IMR-90 (cell line): ENCODE data around the gene TSPAN17. TPM values are rescaled to one million over a fixed set of nuclear protein-coding genes. Genes with fewer than 3 reads are reported as not detected.

Experiments
- ATAC-seq: fragments of 200-7000 bp; cut with Tn5 transposase; 2 replicates; pipeline ENCODE4 v1.9.1; 2020; ENCODE audit warnings: low read depth, mild to moderate bottlenecking, moderate library complexity
- BruUV-seq: library from RNA; stranded (reverse); fragments of 400-500 nt; replicated peaks from 2 replicates; lab custom pipeline; 2021; lab: Mats Ljungman, UMichigan
- CTCF ChIA-PET: fragments of 300-600 bp; formaldehyde crosslinking; extraction: SDS; loops from one replicate; lab custom pipeline; 2021; ENCODE audit warnings: antibody characterized with exemption; lab: Yijun Ruan, JAX
- POLR2A ChIA-PET: fragments of 300-600 bp; sonication (Branson Sonifier 250); formaldehyde crosslinking; loops from one replicate; lab custom pipeline; 2022; ENCODE audit warnings: antibody characterized with exemption; ENCODE audit not compliant: unreplicated experiment; lab: Charles Lee
- DNase-seq: peaks from one replicate; pipeline ENCODE4 v3.0.0; 2013
- H2AFZ ChIP-seq: replicated peaks from 2 replicates; pipeline ENCODE3; 2013; ENCODE audit warnings: low read length, mild to moderate bottlenecking; ENCODE audit not compliant: poor library complexity
- H2AK5ac ChIP-seq: 2 replicates; pipeline ENCODE4 v1.6.1; 2013; ENCODE audit warnings: low read depth, low read length, inconsistent platforms
- H2AK9ac ChIP-seq: replicated peaks from 2 replicates; pipeline ENCODE3; 2013; ENCODE audit warnings: mild to moderate bottlenecking, low read depth, low read length, moderate library complexity; ENCODE audit not compliant: poor library complexity
- H2BK120ac ChIP-seq: 2 replicates; pipeline ENCODE4 v1.6.1; 2013; ENCODE audit warnings: low read depth, low read length, inconsistent platforms
- H2BK15ac ChIP-seq: 3 replicates; pipeline ENCODE4 v1.6.1; 2013; ENCODE audit warnings: low read depth, low read length, inconsistent platforms
- H2BK20ac ChIP-seq: 2 replicates; pipeline ENCODE4 v1.6.1; 2013; ENCODE audit warnings: low read depth, mild to moderate bottlenecking, inconsistent platforms, low read length, moderate library complexity
- H2BK5ac ChIP-seq: 2 replicates; pipeline ENCODE4 v1.6.1; 2013; ENCODE audit warnings: mild to moderate bottlenecking, low read depth, low read length, inconsistent platforms; ENCODE audit not compliant: poor library complexity, severe bottlenecking
- H3K14ac ChIP-seq: replicated peaks from 2 replicates; pipeline ENCODE4 v1.6.1; 2013; ENCODE audit warnings: low read depth, low read length, inconsistent platforms
- H3K18ac ChIP-seq: 2 replicates; pipeline ENCODE4 v1.6.1; 2013; ENCODE audit warnings: low read depth, low read length, control low read depth
- H3K23ac ChIP-seq: 2 replicates; pipeline ENCODE4 v1.6.1; 2013; ENCODE audit warnings: low read depth, low read length, inconsistent platforms
- H3K27ac ChIP-seq: 2 replicates; pipeline ENCODE4 v1.5.1; 2013; ENCODE audit warnings: mild to moderate bottlenecking, control low read depth, low read length; ENCODE audit not compliant: insufficient read depth
- H3K27me3 ChIP-seq: 2 replicates; pipeline ENCODE4 v1.6.1; 2013; ENCODE audit warnings: low read length; ENCODE audit not compliant: control insufficient read depth, insufficient read depth
- H3K36me3 ChIP-seq: 2 replicates; pipeline ENCODE4 v1.6.1; 2013; ENCODE audit warnings: low read length, mixed read lengths; ENCODE audit not compliant: control insufficient read depth, insufficient read depth
- H3K4ac ChIP-seq: 2 replicates; pipeline ENCODE4 v1.6.1; 2013; ENCODE audit warnings: low read depth, low read length, inconsistent platforms
- H3K4me1 ChIP-seq: 2 replicates; pipeline ENCODE4 v1.6.1; 2013; ENCODE audit warnings: low read length, mixed read lengths; ENCODE audit not compliant: control insufficient read depth, insufficient read depth
- H3K4me2 ChIP-seq: 2 replicates; pipeline ENCODE4 v1.6.1; 2013; ENCODE audit warnings: low read depth, mild to moderate bottlenecking, control low read depth, low read length, moderate library complexity
- H3K4me3 ChIP-seq: 2 replicates; pipeline ENCODE4 v1.5.1; 2013; ENCODE audit warnings: low read depth, mild to moderate bottlenecking, control low read depth, low read length, moderate library complexity; ENCODE audit not compliant: insufficient read depth
- H3K56ac ChIP-seq: 2 replicates; pipeline ENCODE4 v1.6.1; 2013; ENCODE audit warnings: low read length, inconsistent platforms; ENCODE audit not compliant: insufficient read depth; ENCODE audit errors: extremely low read depth
- H3K79me1 ChIP-seq, 2 experiments: 2 replicates each; pipeline ENCODE4 v1.6.1; 2013; ENCODE audit warnings: low read length in 2 of 2, inconsistent platforms in 1 of 2, low read depth in 1 of 2
- H3K9ac ChIP-seq: 2 replicates; pipeline ENCODE4 v1.6.1; 2013; ENCODE audit warnings: low read depth, low read length, control low read depth
- H3K9me1 ChIP-seq: 2 replicates; pipeline ENCODE4 v1.6.1; 2013; ENCODE audit warnings: low read length, inconsistent platforms; ENCODE audit not compliant: insufficient read depth
- H3K9me3 ChIP-seq: 2 replicates; pipeline ENCODE4 v1.6.1; 2013; ENCODE audit warnings: low read length; ENCODE audit not compliant: control insufficient read depth, insufficient read depth
- H4K20me1 ChIP-seq: 2 replicates; pipeline ENCODE4 v1.6.1; 2013; ENCODE audit warnings: low read length, inconsistent platforms; ENCODE audit not compliant: insufficient read depth
- H4K5ac ChIP-seq: 2 replicates; pipeline ENCODE4 v1.6.1; 2013; ENCODE audit warnings: mild to moderate bottlenecking, low read depth, low read length, control low read depth
- H4K8ac ChIP-seq, 2 experiments: 2 replicates each; pipeline ENCODE4 v1.6.1; 2013; ENCODE audit warnings: low read depth in 2 of 2, low read length in 2 of 2, control low read depth in 1 of 2, inconsistent platforms in 1 of 2
- H4K91ac ChIP-seq: 2 replicates; pipeline ENCODE4 v1.6.1; 2013; ENCODE audit warnings: low read depth, low read length, inconsistent platforms; ENCODE audit not compliant: insufficient read depth
- BHLHE40 ChIP-seq: fragments of 150-350 bp; IDR thresholded peaks from 2 replicates; pipeline ENCODE4 v1.6.1; 2016; ENCODE audit warnings: mild to moderate bottlenecking, low read depth, low read length
- CEBPB ChIP-seq: IDR thresholded peaks from 2 replicates; pipeline ENCODE4 v1.6.1; 2012; ENCODE audit warnings: low read depth, low read length, improper control_type of control experiment
- CHD1 ChIP-seq: IDR thresholded peaks from 2 replicates; pipeline ENCODE4 v1.6.1; 2012; ENCODE audit warnings: low read depth, low read length, improper control_type of control experiment
- ELK1 ChIP-seq: fragments of 150-350 bp; IDR thresholded peaks from 2 replicates; pipeline ENCODE4 v1.6.1; 2016; ENCODE audit warnings: low read depth, mild to moderate bottlenecking, low read length, moderate library complexity, borderline replicate concordance
- FOS ChIP-seq: fragments of 150-350 bp; IDR thresholded peaks from 2 replicates; pipeline ENCODE4 v1.6.1; 2016; ENCODE audit warnings: low read depth, low read length
- MAFK ChIP-seq: IDR thresholded peaks from 2 replicates; pipeline ENCODE4 v1.6.1; 2012; ENCODE audit warnings: low read depth, low read length, improper control_type of control experiment
- MAZ ChIP-seq: IDR thresholded peaks from 2 replicates; pipeline ENCODE4 v1.6.1; 2012; ENCODE audit warnings: low read depth, mild to moderate bottlenecking, low read length, improper control_type of control experiment, moderate library complexity, borderline replicate concordance
- MXI1 ChIP-seq: IDR thresholded peaks from 2 replicates; pipeline ENCODE4 v1.6.1; 2012; ENCODE audit warnings: low read depth, mild to moderate bottlenecking, low read length, moderate library complexity, borderline replicate concordance
- NFE2L2 ChIP-seq: fragments of 150-350 bp; IDR thresholded peaks from 2 replicates; pipeline ENCODE4 v1.6.1; 2016; ENCODE audit warnings: low read depth, mild to moderate bottlenecking, low read length
- POLR2A ChIP-seq: IDR thresholded peaks from 2 replicates; pipeline ENCODE4 v1.6.1; 2012; ENCODE audit warnings: mild to moderate bottlenecking, low read depth, low read length
- RAD21 ChIP-seq: IDR thresholded peaks from 2 replicates; pipeline ENCODE4 v1.6.1; 2012; ENCODE audit warnings: low read length, improper control_type of control experiment
- RCOR1 ChIP-seq: IDR thresholded peaks from 2 replicates; pipeline ENCODE4 v1.6.1; 2012; ENCODE audit warnings: mild to moderate bottlenecking, low read length, improper control_type of control experiment; ENCODE audit not compliant: insufficient replicate concordance
- RFX5 ChIP-seq: IDR thresholded peaks from 2 replicates; pipeline ENCODE4 v1.8.0; 2012; ENCODE audit warnings: low read depth, mild to moderate bottlenecking, low read length, moderate library complexity
- WGBS, 2 experiments: methylation state at CpG; one replicate each; pipeline versions ENCODE4 v1.1.5 to v1.1.7; 2013; ENCODE audit warnings: missing lambda C conversion rate in 2 of 2; ENCODE audit not compliant: insufficient read length in 1 of 2; ENCODE audit errors: extremely low coverage in 2 of 2; 5-methylcytosine and 5-hydroxymethylcytosine counted together
- dilution Hi-C: fragments of 300-500 bp; cut with HindIII; formaldehyde crosslinking; loops from one replicate; pipeline ENCODE4 v1.14.3; 2018; ENCODE audit warnings: low sequenced_read_pairs; ENCODE audit not compliant: unreplicated experiment
- in situ Hi-C: fragments of 300-500 bp; cut with MboI; formaldehyde crosslinking; loops from 3 replicates; pipeline ENCODE4 v1.14.3; 2019; ENCODE audit warnings: low sequenced_read_pairs, inconsistent platforms, mixed read lengths
- intact Hi-C: fragments of 100-400 bp; cut with micrococcal nuclease; formaldehyde crosslinking; loops from 2 replicates; pipeline ENCODE4 v1.10.0; 2022
- polyA plus RNA-seq, 3 experiments: library from polyadenylated mRNA; depleted of rRNA; stranded (reverse); fragments of >200 nt; gene quantifications; 2 replicates each; pipeline ENCODE4 v1.2.3, GENCODE V29; 2012; ENCODE audit warnings: low replicate concordance in 1 of 3
- total RNA-seq: library from RNA; depleted of rRNA; stranded (reverse); fragments of >200 nt; gene quantifications from 2 replicates; pipeline ENCODE4 v1.2.3, GENCODE V29; 2012
- TF ChIP-seq, protein P1 (sequence below): conservative IDR thresholded peaks from 2 replicates; pipeline ENCODE4 v1.5.1; 2012; ENCODE audit warnings: mild to moderate bottlenecking, low read depth, low read length, improper control_type of control experiment

The TSPAN17 gene
- total and polyA plus RNA-seq, 2 of the 4 experiments (the other 2 are of a cell fraction), result 34.2 to 41.6 TPM

GRCh38 chr5:176679365-176680225 lies 32.3 kb downstream of the TSPAN17 start:
- H3K4me2 ChIP-seq, result no peak overlapping the region
- in situ Hi-C loops (no loop called here), intact Hi-C loops (no loop called here), dilution Hi-C loops (no loop called here)
- H3K4me1 ChIP-seq, result no peaks in the 10 kb centered on the region
- H3K14ac ChIP-seq, result no peak overlapping the region
- no peaks in the 10 kb centered on the region for H3K9me1 ChIP-seq
- BruUV-seq, result no TSS peak
- H2BK5ac ChIP-seq, result no peak overlapping the region
- H4K91ac ChIP-seq, result no peak overlapping the region
- ChIA-PET POLR2A (no interaction called here), CTCF (no interaction called here)
- 0 out of 2 replicates have a peak, but pooled peaks cover 2% of the 10 kb centered on the region for H3K9me3 ChIP-seq
- H3K4me3 ChIP-seq, result no peak overlapping the region
- TF ChIP-seq MXI1, result no peak
- TF ChIP-seq RAD21, result no peak
- no peak for TF ChIP-seq BHLHE40
- no peak for TF ChIP-seq NFE2L2
- no peak for TF ChIP-seq ELK1
- no peak for TF ChIP-seq CEBPB
- TF ChIP-seq RFX5, result no peak
- no peak for TF ChIP-seq POLR2A
- TF ChIP-seq FOS, result no peak
- TF ChIP-seq, protein P1, sequence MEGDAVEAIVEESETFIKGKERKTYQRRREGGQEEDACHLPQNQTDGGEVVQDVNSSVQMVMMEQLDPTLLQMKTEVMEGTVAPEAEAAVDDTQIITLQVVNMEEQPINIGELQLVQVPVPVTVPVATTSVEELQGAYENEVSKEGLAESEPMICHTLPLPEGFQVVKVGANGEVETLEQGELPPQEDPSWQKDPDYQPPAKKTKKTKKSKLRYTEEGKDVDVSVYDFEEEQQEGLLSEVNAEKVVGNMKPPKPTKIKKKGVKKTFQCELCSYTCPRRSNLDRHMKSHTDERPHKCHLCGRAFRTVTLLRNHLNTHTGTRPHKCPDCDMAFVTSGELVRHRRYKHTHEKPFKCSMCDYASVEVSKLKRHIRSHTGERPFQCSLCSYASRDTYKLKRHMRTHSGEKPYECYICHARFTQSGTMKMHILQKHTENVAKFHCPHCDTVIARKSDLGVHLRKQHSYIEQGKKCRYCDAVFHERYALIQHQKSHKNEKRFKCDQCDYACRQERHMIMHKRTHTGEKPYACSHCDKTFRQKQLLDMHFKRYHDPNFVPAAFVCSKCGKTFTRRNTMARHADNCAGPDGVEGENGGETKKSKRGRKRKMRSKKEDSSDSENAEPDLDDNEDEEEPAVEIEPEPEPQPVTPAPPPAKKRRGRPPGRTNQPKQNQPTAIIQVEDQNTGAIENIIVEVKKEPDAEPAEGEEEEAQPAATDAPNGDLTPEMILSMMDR, result no peak
- TF ChIP-seq RCOR1, result no peak
- no peak for TF ChIP-seq CHD1
- TF ChIP-seq MAZ, result no peak
- TF ChIP-seq MAFK, result no peak
- H4K20me1 ChIP-seq, result no peaks in the 10 kb centered on the region
- no peak overlapping the region for H3K4ac ChIP-seq
- peak overlapping the region; percentile 47 for H2AFZ ChIP-seq
- no peak overlapping the region for H4K8ac ChIP-seq
- H2BK20ac ChIP-seq, result no peak overlapping the region
- no peak overlapping the region for H2AK5ac ChIP-seq
- no peak overlapping the region for H3K56ac ChIP-seq
- DNase-seq (no peak), ATAC-seq (peak; percentile 42)
- H4K5ac ChIP-seq, result no peak overlapping the region
- no peaks in the 10 kb centered on the region for H3K36me3 ChIP-seq
- H3K27me3 ChIP-seq, result peaks cover 61% of the 10 kb centered on the region
- no peak overlapping the region for H2BK120ac ChIP-seq
- no peaks in the 10 kb centered on the region for H3K79me1 ChIP-seq
- H3K9ac ChIP-seq, result no peak overlapping the region
- no peak overlapping the region for H3K18ac ChIP-seq
- no peak overlapping the region for H2AK9ac ChIP-seq
- H3K27ac ChIP-seq, result no peak overlapping the region
- H3K23ac ChIP-seq, result no peak overlapping the region; the same call in 1 of the 2 replicates
- no peak overlapping the region for H2BK15ac ChIP-seq
- 4% methylated on average over 5 of the region's 31 CpGs; no CpG with 5 or more reads in 1 of the 2 experiments for WGBS, 2 experiments
